BLaER1 treated with 17β-estradiol and CSF1 and Interleukin-3, amounts not matched to agents 10 nM and 100 nM (cell line): ENCODE measurements around the gene CPSF3.
A peak's percentile ranks its signal among the peaks of the same experiment; 100 is the strongest.

ENCODE experiments used
- H3K27ac ChIP-seq, 11 experiments: shearing (Covaris generic); formaldehyde crosslinking; 2 replicates each; pipeline ENCODE4 v1.8.1; 2022
- H3K27me3 ChIP-seq, 11 experiments: shearing (Covaris generic); formaldehyde crosslinking; 2 replicates each; pipeline ENCODE4 v1.8.1; 2022
- H3K36me3 ChIP-seq, 11 experiments: shearing (Covaris generic); formaldehyde crosslinking; 2 replicates each; pipeline ENCODE4 v1.8.1; 2022
- H3K4me1 ChIP-seq, 10 experiments: shearing (Covaris generic); formaldehyde crosslinking; 2 replicates each; pipeline ENCODE4 v1.8.1; 2022
- H3K4me2 ChIP-seq, 11 experiments: shearing (Covaris generic); formaldehyde crosslinking; 2 replicates each; pipeline ENCODE4 v1.8.1; 2022
- H3K4me3 ChIP-seq, 10 experiments: shearing (Covaris generic); formaldehyde crosslinking; 2 replicates each; pipeline ENCODE4 v1.8.1; 2022
- H3K9ac ChIP-seq, 11 experiments: shearing (Covaris generic); formaldehyde crosslinking; 2 replicates each; pipeline ENCODE4 v1.8.1; 2022
- H3K9me3 ChIP-seq, 11 experiments: shearing (Covaris generic); formaldehyde crosslinking; replicated peaks in 1 of 11; 2 replicates each; pipeline ENCODE4 v1.8.1; 2022
- H4K20me1 ChIP-seq, 11 experiments: shearing (Covaris generic); formaldehyde crosslinking; 2 replicates each; pipeline ENCODE4 v1.8.1; 2022
- Cebpa-rat ChIP-seq, 11 experiments: shearing (Covaris generic); IDR thresholded peaks; 2 replicates each; pipeline ENCODE4 v1.8.1; 2022

The CPSF3 gene

GRCh38 chr2:9423100-9423921 is at the start of gene CPSF3, which contains the start of gene ITGB1BP1:
Gene CPSF3, plus strand, starts transcription at chr2:9423654. Its CDS starts 120 bp downstream, at chr2:9423774.
Gene ITGB1BP1, minus strand, starts transcription at chr2:9423528. Its CDS starts 4,831 bp downstream, at chr2:9418697.
- H3K4me2 ChIP-seq = peak within 1 kb of the TSS; percentile 94 to 99 (median 97)
- peaks cover 0 to 44% (median 33%) of the 10 kb centered on the region in 11 experiments; a peak in 17 of 22 replicates for H4K20me1 ChIP-seq
- TF ChIP-seq Cebpa-rat (IDR thresholded peaks at IDR 0.05) = no peak
- peak within 1 kb of the TSS; percentile 91 to 98 (median 94) for H3K9ac ChIP-seq
- peak within 1 kb of the TSS; percentile 80 to 100 (median 88) for H3K4me3 ChIP-seq
- H3K27ac ChIP-seq = peak within 1 kb of the TSS; percentile 87 to 96 (median 92)
- H3K4me1 ChIP-seq = peaks cover 41 to 60% (median 48%) of the 10 kb centered on the region in 10 experiments
- H3K9me3 ChIP-seq = no peaks in the 10 kb centered on the region
- H3K27me3 ChIP-seq = no peaks in the 10 kb centered on the region
- H3K36me3 ChIP-seq = peaks cover 1 to 34% (median 14%) of the 10 kb centered on the region in 11 experiments

- H3K27ac ChIP-seq = peak overlapping the region in 2 of 11 experiments; percentile 61 to 63; a peak in 2 of 22 replicates
- H3K27me3 ChIP-seq = no peaks in the 10 kb centered on the region
- no peak overlapping the region for H3K9ac ChIP-seq
- peaks cover 66 to 100% (median 80%) of the 10 kb centered on the region in 11 experiments for H3K36me3 ChIP-seq
- H3K4me3 ChIP-seq = no peak overlapping the region
- peaks cover 0 to 33% (median 0%) of the 10 kb centered on the region in 11 experiments; a peak in 5 of 22 replicates for H4K20me1 ChIP-seq
- no peak for TF ChIP-seq Cebpa-rat (IDR thresholded peaks at IDR 0.05)
- H3K9me3 ChIP-seq = no peaks in the 10 kb centered on the region
- H3K4me2 ChIP-seq = peak overlapping the region in 1 of 11 experiments; percentile 84; a peak in 1 of 22 replicates
- H3K4me1 ChIP-seq = peaks cover 0 to 65% (median 53%) of the 10 kb centered on the region in 10 experiments; a peak in 17 of 20 replicates
Observed at GRCh38 chr2:9374071-9374730, 49.3 kb upstream of the CPSF3 start.

GRCh38 chr2:9375857-9376428 is 47.5 kb upstream of the CPSF3 start:
- no peak overlapping the region for H3K4me2 ChIP-seq
- peaks cover 68 to 100% (median 80%) of the 10 kb centered on the region in 11 experiments for H3K36me3 ChIP-seq
- no peak overlapping the region for H3K27ac ChIP-seq
- peaks cover 0 to 27% (median 0%) of the 10 kb centered on the region in 11 experiments; a peak in 5 of 22 replicates for H4K20me1 ChIP-seq
- no peaks in the 10 kb centered on the region for H3K9me3 ChIP-seq
- H3K4me1 ChIP-seq = peaks cover 0 to 54% (median 38%) of the 10 kb centered on the region in 10 experiments; a peak in 17 of 20 replicates
- no peak overlapping the region for H3K4me3 ChIP-seq
- no peak for TF ChIP-seq Cebpa-rat (IDR thresholded peaks at IDR 0.05)
- no peaks in the 10 kb centered on the region for H3K27me3 ChIP-seq
- no peak overlapping the region for H3K9ac ChIP-seq

- Histone ChIP-seq H3K4me3 (no peak overlapping the region), H3K9ac (no peak overlapping the region; a peak in 1 of 22 replicates), H3K27ac (no peak overlapping the region), H3K4me2 (peak overlapping the region in 2 of 11 experiments; percentile 0 to 14; a peak in 2 of 22 replicates), H3K9me3 (no peaks in the 10 kb centered on the region), H3K27me3 (no peaks in the 10 kb centered on the region), H3K4me1 (peaks cover 0 to 37% (median 22%) of the 10 kb centered on the region in 10 experiments; a peak in 17 of 20 replicates), H3K36me3 (peaks cover 84 to 100% (median 93%) of the 10 kb centered on the region in 11 experiments), H4K20me1 (peaks cover 0 to 24% (median 0%) of the 10 kb centered on the region in 11 experiments; a peak in 4 of 22 replicates)
- TF ChIP-seq Cebpa-rat (IDR thresholded peaks at IDR 0.05) = no peak
Observed at GRCh38 chr2:9377461-9378097, 45.9 kb upstream of the CPSF3 start.

GRCh38 chr2:9378433-9379390 is 44.7 kb upstream of the CPSF3 start:
- H3K4me2 ChIP-seq = no peak overlapping the region
- peaks cover 84 to 100% (median 96%) of the 10 kb centered on the region in 11 experiments for H3K36me3 ChIP-seq
- H3K4me3 ChIP-seq = no peak overlapping the region
- H4K20me1 ChIP-seq = peaks cover 0 to 15% (median 0%) of the 10 kb centered on the region in 11 experiments; a peak in 3 of 22 replicates
- H3K4me1 ChIP-seq = peaks cover 0 to 26% (median 12%) of the 10 kb centered on the region in 10 experiments; a peak in 12 of 20 replicates
- H3K27ac ChIP-seq = 0 out of 22 replicates have a peak overlapping the region, but pooled peaks of 1 of the 11 experiments have one; percentile 3
- no peaks in the 10 kb centered on the region for H3K9me3 ChIP-seq
- no peak for TF ChIP-seq Cebpa-rat (IDR thresholded peaks at IDR 0.05)
- H3K9ac ChIP-seq = no peak overlapping the region
- H3K27me3 ChIP-seq = no peaks in the 10 kb centered on the region

GRCh38 chr2:9379391-9379755 is 44.1 kb upstream of the CPSF3 start:
- H3K27ac ChIP-seq = no peak overlapping the region

More at GRCh38 chr2:9379391-9379755, 44.1 kb upstream of the CPSF3 start:
- TF ChIP-seq Cebpa-rat (IDR thresholded peaks at IDR 0.05) = no peak
- Histone ChIP-seq H3K4me2 (no peak overlapping the region), H3K9me3 (no peaks in the 10 kb centered on the region), H3K27me3 (no peaks in the 10 kb centered on the region), H3K4me1 (peaks cover 0 to 23% (median 11%) of the 10 kb centered on the region in 10 experiments; a peak in 11 of 20 replicates), H4K20me1 (peaks cover 0 to 15% (median 0%) of the 10 kb centered on the region in 11 experiments; a peak in 3 of 22 replicates), H3K36me3 (peaks cover 81 to 100% (median 94%) of the 10 kb centered on the region in 11 experiments), H3K9ac (no peak overlapping the region), H3K4me3 (no peak overlapping the region)
